Skeletal muscle tissue (tissue), 4 donors: ENCODE results near the gene SYT2. TPM values are rescaled to one million over a fixed set of nuclear protein-coding genes. Genes with fewer than 3 reads are reported as not detected.
"Not testable (repeated sequence)": the region's sequence is repeated elsewhere in the genome, so short reads cannot be mapped to it uniquely, and the experiment has no call there.

ENCODE experiments used
- H3K27ac ChIP-seq: one replicate; pipeline ENCODE4 v1.7.0; 2013; ENCODE audit warnings: mild to moderate bottlenecking, low read depth, low read length, inconsistent platforms
- H3K27me3 ChIP-seq, 3 donors: one replicate each; pipeline ENCODE4 v1.7.0; 2013; ENCODE audit warnings: low read length in 3 of 3; ENCODE audit not compliant: control insufficient read depth in 3 of 3, insufficient read depth in 3 of 3
- H3K36me3 ChIP-seq, 3 donors: one replicate each; pipeline ENCODE4 v1.7.0; 2013; ENCODE audit warnings: low read length in 3 of 3; ENCODE audit not compliant: control insufficient read depth in 3 of 3, insufficient read depth in 3 of 3
- H3K4me1 ChIP-seq, 3 donors: one replicate each; pipeline ENCODE4 v1.7.0; 2013; ENCODE audit warnings: low read length in 3 of 3, mild to moderate bottlenecking in 3 of 3; ENCODE audit not compliant: control insufficient read depth in 3 of 3, insufficient read depth in 3 of 3
- H3K4me3 ChIP-seq, 3 donors: one replicate each; pipeline ENCODE4 v1.7.0; 2013; ENCODE audit warnings: low read length in 3 of 3
- H3K9ac ChIP-seq, 3 donors: one replicate each; pipeline ENCODE4 v1.7.0; 2013; ENCODE audit warnings: low read length in 3 of 3, mild to moderate bottlenecking in 3 of 3, moderate library complexity in 2 of 3, low read depth in 1 of 3
- H3K9me3 ChIP-seq, 3 donors: one replicate each; pipeline ENCODE4 v1.7.0; 2013; ENCODE audit warnings: low read length in 3 of 3; ENCODE audit not compliant: control insufficient read depth in 3 of 3
- total RNA-seq: library from RNA; depleted of rRNA; stranded (reverse); fragments of >200 nt; gene quantifications from one replicate; pipeline ENCODE4 v1.2.3, GENCODE V29; 2014
- donor health status: Osteomylitis.

Gene SYT2
- total RNA-seq, 1 donor from 2014 or later: under 0.01 TPM

DNA sequence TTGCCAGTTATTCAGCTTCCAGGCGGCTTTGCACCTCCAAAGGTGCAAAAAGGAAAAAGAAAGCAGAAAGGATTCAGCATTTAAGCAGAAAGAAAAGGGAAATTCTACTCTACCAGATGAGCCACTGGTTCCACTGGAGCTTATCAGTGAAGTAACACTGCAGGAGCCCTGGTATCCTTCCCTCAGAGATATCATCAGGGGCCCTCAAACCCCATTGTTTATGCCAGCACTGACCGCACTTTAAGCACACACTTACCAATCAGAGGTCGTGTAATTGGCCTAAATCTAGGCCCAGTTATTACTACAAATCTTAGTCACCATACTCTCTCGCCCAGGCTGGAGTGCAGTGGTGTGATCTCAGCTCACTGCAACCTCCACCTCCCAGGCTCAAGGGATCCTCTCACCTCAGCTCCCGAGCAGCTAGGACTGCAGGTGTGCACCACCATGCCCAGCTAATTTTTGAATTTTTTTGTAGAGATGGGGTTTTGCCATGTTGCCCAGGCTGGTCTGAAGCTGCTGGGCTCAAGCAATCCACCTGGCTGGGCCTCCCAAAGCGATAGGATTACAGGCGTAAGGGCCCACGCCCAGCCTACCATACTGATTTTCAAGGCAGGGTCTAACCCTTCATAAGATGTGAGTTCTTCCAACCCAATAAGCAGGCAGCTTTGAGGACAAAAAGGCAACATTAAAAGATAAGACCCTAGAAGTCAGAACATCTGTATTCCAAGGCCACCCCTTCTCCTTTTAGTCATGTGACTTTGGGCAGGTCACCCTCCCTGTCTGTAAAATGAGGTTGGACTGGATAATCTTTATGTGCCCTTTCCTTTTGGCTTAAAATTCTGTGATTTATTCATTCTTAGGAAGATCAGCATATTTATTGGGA lies 125.3 kb downstream of the SYT2 start:
- no peak overlapping the region for H3K9ac ChIP-seq
- no peak overlapping the region for H3K27ac ChIP-seq
- peaks cover 19 to 28% (median 23%) of the 10 kb centered on the region in 3 donors for H3K36me3 ChIP-seq

DNA sequence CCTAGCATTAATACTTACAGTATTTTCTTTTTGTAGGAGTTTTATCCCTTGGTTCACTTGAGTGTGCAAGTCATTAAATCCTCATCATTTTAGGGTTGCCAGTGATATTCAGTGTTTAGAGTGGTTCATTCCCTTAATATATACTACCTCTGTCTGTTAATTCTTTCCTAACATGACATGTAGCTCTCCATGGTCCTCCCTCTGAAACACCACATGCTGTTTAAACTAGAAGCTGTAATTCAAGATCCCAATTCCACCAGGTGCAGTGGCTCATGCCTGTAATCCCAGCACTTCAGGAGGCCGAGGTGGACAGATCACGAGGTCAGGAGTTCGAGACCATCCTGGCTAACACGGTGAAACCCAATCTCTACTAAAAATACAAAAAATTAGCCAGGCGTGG lies 127.9 kb downstream of the SYT2 start:
- not testable (repeated sequence) for H3K9ac ChIP-seq, H3K27me3 ChIP-seq, H3K9me3 ChIP-seq, H3K27ac ChIP-seq, H3K4me3 ChIP-seq
- Histone ChIP-seq H3K4me1 (peaks cover 37 to 48% (median 45%) of the 10 kb centered on the region in 3 donors), H3K36me3 (peaks cover 19 to 28% (median 23%) of the 10 kb centered on the region in 3 donors)

More for the DNA sequence above, 125.3 kb downstream of the SYT2 start:
- H3K9me3 ChIP-seq: no peaks in the 10 kb centered on the region
- no peak overlapping the region for H3K4me3 ChIP-seq
- no peaks in the 10 kb centered on the region for H3K27me3 ChIP-seq
- peaks cover 44 to 49% (median 45%) of the 10 kb centered on the region in 3 donors for H3K4me1 ChIP-seq

DNA sequence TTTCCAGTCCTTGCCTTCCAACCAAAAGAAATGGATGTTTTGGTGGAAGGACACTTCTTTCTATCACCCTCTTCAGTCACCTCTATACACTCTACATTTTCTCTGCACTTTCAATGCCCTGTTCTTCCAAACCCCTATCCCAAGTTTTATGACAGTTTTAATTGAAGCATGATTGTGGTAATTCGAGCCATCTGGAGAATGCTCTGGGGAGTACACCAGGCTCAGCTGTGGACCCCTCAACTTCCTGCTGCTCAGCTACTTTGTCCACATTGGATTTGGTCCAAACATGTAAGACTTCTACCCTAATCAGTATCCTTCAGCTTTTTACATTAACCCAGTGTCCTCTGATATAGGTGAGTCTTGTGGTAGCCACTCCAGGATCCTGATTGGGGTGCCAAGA lies 129.6 kb downstream of the SYT2 start:
- H3K27me3 ChIP-seq: no peaks in the 10 kb centered on the region
- no peaks in the 10 kb centered on the region for H3K9me3 ChIP-seq
- H3K4me1 ChIP-seq: peaks cover 36 to 50% (median 48%) of the 10 kb centered on the region in 3 donors
- no peak overlapping the region for H3K27ac ChIP-seq
- no peak overlapping the region for H3K9ac ChIP-seq
- H3K4me3 ChIP-seq: no peak overlapping the region
- peaks cover 19 to 28% (median 26%) of the 10 kb centered on the region in 3 donors for H3K36me3 ChIP-seq

DNA sequence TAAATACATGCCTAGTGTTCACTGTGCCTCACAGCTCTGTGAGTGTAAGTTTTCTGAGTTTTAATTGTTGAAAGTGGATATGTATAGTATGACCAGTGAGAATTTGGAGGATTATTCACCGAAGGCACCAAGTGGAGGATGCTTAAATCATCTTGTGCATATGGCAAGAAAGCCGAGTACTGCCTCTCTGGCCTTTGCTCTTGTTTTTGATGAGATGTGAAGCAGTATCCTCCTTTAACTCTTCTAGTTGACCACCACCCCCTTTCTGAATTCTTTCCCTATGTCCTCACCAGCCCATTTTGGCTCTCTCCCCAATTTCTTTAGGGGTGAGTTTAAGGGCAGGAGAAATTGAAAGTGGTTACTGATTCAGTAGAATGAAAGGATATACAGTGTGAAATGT lies 130.4 kb downstream of the SYT2 start:
- no peak overlapping the region for H3K27ac ChIP-seq
- H3K9me3 ChIP-seq: no peaks in the 10 kb centered on the region
- peaks cover 34 to 50% (median 47%) of the 10 kb centered on the region in 3 donors for H3K4me1 ChIP-seq
- peaks cover 25 to 34% (median 27%) of the 10 kb centered on the region in 3 donors for H3K36me3 ChIP-seq
- H3K4me3 ChIP-seq: no peak overlapping the region
- H3K9ac ChIP-seq: no peak overlapping the region
- no peaks in the 10 kb centered on the region for H3K27me3 ChIP-seq

DNA sequence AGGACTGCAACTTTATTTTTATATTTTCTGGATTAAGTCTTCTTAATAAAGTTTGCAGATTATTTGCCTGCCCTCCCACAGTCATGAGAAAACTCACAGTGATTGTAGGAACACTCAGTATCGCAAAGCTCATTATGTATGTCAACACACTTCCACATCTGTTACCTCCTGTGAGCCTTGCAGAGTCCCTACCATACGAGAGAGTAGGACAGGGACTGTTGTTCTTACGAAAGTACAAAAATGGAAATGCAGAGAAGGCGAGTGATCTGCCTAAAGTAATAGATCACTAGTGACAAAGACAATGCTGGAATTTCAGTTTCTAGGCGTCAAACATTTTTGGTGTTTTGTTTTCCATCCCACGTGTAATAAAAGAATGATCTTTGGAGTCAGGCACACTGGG lies 131.7 kb downstream of the SYT2 start:
- H3K27ac ChIP-seq: peak overlapping the region; percentile 38
- no peaks in the 10 kb centered on the region for H3K27me3 ChIP-seq
- peaks cover 20 to 36% (median 22%) of the 10 kb centered on the region in 3 donors for H3K36me3 ChIP-seq
- H3K9me3 ChIP-seq: no peaks in the 10 kb centered on the region
- H3K4me3 ChIP-seq: no peak overlapping the region
- H3K9ac ChIP-seq: no peak overlapping the region
- H3K4me1 ChIP-seq: peaks cover 34 to 50% (median 49%) of the 10 kb centered on the region in 3 donors

DNA sequence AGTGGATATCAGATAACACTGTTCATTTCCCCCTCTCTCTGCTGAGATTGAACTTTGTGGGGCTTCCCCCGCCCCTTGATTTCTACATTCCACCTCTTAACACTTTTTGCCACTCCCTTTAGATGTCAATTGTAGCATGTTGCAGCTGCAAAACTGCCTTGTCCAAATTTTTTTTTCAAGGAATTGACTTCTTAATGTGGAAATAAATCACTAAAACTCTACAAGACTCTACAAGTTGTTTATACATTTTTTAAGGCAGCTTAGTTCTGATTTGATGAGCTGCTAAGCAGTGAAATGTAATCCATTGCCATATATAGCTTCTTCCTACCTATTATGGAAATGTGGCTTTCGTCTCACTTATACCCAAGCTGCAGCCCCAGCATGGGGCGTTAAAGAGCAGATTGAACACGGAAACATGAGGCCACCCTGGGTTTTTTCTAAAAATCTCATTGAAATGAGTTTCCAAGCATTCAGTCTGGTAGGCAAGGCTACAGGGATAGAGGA lies 132.2 kb downstream of the SYT2 start:
- no peak overlapping the region for H3K9ac ChIP-seq
- no peaks in the 10 kb centered on the region for H3K9me3 ChIP-seq
- H3K27ac ChIP-seq: peak overlapping the region; percentile 38
- peaks cover 20 to 35% (median 22%) of the 10 kb centered on the region in 3 donors for H3K36me3 ChIP-seq
- H3K4me3 ChIP-seq: no peak overlapping the region
- peaks cover 34 to 53% (median 50%) of the 10 kb centered on the region in 3 donors for H3K4me1 ChIP-seq
- no peaks in the 10 kb centered on the region for H3K27me3 ChIP-seq

DNA sequence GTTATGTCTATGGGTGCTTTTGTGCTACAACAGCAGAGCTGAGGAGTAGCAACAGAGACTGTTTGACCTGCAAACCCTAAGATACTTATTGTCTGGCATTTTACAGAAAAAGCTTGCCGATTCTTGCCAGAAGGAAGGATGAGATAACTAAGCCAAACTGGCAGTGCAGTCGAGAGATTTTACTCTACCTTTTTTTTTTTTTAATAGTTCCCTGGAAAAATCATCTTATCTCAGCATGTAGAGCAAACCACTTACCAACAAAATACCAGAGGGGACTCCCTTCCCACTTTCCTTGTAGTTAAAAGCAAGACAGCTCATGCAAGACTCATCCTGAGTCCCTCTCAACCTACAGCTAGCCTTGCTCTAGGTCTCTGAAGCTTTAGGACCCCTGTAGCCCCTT lies 132.9 kb downstream of the SYT2 start:
- Histone ChIP-seq H3K4me1 (peaks cover 34 to 55% (median 53%) of the 10 kb centered on the region in 3 donors), H3K27ac (peak overlapping the region; percentile 28), H3K27me3 (no peaks in the 10 kb centered on the region), H3K4me3 (no peak overlapping the region), H3K36me3 (peaks cover 22 to 42% (median 24%) of the 10 kb centered on the region in 3 donors), H3K9me3 (no peaks in the 10 kb centered on the region), H3K9ac (no peak overlapping the region)

DNA sequence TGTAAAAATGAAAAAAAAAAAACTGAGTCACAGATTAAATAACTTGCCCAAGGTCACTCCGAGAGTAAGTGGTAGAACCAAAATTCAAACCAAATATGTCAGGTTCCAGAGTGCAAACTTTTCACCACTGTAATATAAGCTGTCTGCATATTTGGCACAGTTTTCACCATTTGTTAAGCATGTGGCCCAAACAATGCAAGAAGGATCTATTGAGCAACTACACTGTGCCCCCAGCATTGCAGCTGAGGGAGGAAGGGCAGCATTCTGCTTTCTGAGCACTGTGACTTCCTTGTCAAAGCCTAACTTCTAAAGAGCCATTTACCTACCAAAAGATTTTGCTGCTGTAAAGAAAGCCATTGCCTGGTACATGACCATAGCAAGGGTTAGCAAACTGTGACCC lies 133.4 kb downstream of the SYT2 start:
- Histone ChIP-seq H3K9me3 (no peaks in the 10 kb centered on the region), H3K4me1 (peaks cover 34 to 55% (median 54%) of the 10 kb centered on the region in 3 donors), H3K9ac (no peak overlapping the region), H3K27ac (peak overlapping the region; percentile 23), H3K36me3 (peaks cover 20 to 41% (median 24%) of the 10 kb centered on the region in 3 donors), H3K27me3 (no peaks in the 10 kb centered on the region), H3K4me3 (no peak overlapping the region)

DNA sequence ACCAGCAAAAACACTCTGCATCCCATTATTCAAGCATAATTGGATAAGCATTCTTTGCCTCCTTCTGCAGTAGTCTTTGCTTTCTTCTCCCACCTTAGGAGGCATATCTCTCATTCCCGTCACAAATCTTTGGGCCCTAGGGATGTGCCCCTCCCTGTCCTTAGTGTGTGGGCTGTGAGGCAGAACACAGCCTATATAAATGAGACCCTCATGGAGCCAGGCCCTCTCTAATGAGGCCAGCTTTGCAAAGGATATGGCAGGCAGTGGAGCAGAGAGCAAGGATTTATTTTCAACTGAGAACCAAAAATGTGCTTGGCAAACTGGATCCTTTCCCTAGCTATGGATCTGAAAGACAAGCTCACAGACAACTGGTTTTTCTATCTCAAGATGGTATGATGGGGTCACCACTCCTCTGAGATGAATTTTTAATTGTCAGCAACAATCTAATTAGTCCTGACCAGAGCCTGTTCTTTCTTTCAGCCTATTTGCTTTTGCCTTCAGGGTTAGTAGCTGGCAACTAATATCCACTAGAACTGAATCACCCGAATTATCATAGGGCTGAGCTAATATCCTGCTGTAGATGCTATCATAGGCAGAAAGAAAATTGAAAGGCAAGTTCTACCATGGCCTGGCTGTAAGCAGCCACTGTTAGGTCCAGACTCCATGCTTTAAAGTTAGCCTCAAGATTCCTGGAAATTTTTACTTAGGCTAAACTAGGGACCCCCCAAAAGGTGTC lies 134.2 kb downstream of the SYT2 start:
- peak overlapping the region in 1 of 3 donors; percentile 18 for H3K9ac ChIP-seq
- H3K36me3 ChIP-seq: peaks cover 15 to 35% (median 17%) of the 10 kb centered on the region in 3 donors
- H3K4me1 ChIP-seq: peaks cover 34 to 55% (median 54%) of the 10 kb centered on the region in 3 donors

More for the DNA sequence above, 134.2 kb downstream of the SYT2 start:
- Histone ChIP-seq H3K4me3 (no peak overlapping the region), H3K27ac (no peak overlapping the region), H3K27me3 (no peaks in the 10 kb centered on the region), H3K9me3 (no peaks in the 10 kb centered on the region)
